HG03064 (cell line): ENCODE data around the gene ARPC1A.
"Not testable (repeated sequence)": the region's sequence is repeated elsewhere in the genome, so short reads cannot be mapped to it uniquely, and the experiment has no call there.

Experiments
- ATAC-seq: cut with Tn5 transposase; IDR thresholded peaks from one replicate; pipeline ENCODE4 v1.9.1; 2021; ENCODE audit warnings: low read depth; ENCODE audit not compliant: unreplicated experiment

The ARPC1A gene

DNA sequence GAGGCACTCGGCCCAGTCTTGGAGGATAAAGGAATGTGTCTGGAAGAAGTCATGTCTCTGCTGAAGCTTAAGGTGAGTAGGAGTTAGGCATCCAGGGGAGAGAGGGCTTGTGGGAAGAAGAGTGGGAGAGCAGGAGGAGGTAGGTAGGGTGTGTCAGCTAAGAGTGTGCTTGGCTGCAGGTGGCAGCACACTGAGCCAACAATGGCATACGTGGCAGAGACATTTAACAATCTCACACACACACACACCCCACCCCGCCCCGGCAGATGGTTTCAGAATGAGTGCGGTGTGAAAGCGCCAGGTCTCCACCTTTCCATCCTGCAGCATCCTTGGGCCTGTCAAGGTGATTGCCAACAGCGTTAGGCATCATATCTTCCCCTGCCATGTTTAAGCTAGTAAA lies 11.2 kb upstream of the ARPC1A start:
- no peak for ATAC-seq

GRCh38 chr7:99320371-99320770 lies 5.3 kb upstream of the ARPC1A start:
- ATAC-seq: no peak

DNA sequence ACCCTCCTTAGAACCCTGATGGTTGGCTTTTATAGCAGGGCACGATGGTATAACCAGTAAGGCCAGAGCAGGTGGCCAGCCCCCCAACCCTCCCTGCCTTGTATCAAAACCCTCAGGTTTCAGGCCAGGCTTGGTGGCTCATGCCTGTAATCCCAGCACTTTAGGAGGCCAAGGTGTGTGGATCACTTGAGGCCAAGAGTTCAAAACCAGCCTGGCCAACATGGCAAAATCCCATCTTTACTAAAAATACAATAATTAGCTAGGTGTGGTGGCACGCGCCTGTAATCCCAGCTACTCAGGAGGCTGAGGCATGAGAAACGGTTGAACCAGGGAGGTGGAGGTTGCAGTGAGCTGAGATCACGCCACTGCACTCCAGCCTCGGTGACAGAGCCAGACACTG lies 3.0 kb upstream of the ARPC1A start:
- not testable (repeated sequence) for ATAC-seq

DNA sequence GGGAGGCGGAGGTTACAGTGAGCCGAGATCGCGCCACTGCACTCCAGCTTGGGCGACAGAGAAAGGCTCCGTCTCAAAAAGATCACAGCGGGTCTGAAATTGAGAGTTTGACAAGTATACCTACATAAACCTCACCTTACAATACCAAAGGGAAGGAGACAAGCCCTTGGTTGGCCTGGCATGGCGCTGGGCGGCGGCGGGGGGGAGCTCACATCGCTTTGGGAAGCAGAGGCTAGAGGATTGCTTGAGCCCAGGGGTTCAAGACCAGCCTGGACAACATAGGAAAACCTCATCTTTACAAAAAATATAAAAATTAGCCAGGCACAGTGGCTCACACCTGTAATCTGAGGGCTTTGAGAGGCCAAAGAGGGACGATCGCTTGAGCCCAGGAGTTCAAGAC lies 1.1 kb upstream of the ARPC1A start:
- no peak for ATAC-seq

GRCh38 chr7:99325001-99325493 lies 651 bp upstream of the ARPC1A start:
- no peak for ATAC-seq

DNA sequence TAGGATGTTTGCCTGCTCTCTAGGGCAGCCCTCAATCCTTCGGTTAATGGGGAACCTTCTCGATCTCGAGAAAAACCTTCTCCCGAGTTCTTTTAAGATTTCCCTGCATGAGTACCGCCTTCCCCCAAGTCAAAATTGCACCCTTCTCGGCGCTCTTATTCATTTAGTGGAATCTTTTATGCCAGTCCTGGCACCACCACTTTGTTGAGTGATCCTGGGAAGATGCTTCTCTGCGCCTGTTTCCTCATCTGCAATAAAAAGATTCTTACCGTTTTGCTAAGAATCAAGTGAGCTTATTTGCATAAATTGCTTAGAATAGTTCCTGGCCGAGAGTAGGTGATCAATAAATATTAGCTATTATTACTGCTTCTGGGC lies 697 bp downstream of the ARPC1A start:
- no peak for ATAC-seq

GRCh38 chr7:99330314-99330961 lies 4.7 kb downstream of the ARPC1A start:
- not testable (repeated sequence) for ATAC-seq

- no peak for ATAC-seq
Measured at GRCh38 chr7:99331002-99331401, 5.3 kb downstream of the ARPC1A start.

GRCh38 chr7:99339595-99339994 lies 13.9 kb downstream of the ARPC1A start:
- no peak for ATAC-seq

DNA sequence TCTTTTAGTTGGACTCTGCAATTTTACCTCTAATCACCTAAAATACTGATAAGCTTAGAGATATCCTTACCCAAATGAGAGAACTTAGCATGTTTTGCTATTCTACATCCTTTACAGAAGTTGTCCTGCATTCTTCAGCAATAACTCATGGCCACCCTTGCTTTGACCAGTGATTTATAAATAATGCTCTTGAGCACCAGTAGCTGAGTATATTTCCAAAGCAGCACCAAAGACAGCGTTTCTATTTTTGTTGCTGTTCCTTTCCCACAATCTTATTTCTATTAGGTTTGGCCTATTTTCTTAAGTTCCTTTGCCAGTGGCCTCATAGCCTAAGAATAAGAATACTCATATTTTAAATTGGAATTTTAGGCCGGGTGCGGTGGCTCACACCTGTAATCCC lies 15.0 kb downstream of the ARPC1A start:
- ATAC-seq: no peak

- no peak for ATAC-seq
Measured at GRCh38 chr7:99344061-99344647, 18.5 kb downstream of the ARPC1A start.

DNA sequence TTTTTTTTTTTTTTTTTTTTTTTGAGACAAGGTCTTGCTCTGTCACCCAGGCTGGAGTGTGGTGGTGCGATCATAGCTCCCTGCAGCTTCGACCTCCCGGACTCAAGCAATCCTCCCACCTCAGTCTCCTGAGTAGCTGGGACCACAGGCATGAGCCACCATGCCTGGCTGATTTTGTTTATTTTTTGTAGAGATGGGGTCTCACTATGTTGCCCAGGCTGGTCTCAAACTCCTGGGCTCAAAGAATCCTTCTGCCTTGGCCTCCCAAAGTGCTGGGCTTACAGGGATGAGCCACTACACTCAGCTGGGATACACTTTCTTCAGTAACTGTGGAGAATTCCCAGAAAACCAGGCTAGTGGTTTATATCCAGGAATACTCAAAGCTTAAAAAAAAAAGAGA lies 24.9 kb downstream of the ARPC1A start:
- not testable (repeated sequence) for ATAC-seq

DNA sequence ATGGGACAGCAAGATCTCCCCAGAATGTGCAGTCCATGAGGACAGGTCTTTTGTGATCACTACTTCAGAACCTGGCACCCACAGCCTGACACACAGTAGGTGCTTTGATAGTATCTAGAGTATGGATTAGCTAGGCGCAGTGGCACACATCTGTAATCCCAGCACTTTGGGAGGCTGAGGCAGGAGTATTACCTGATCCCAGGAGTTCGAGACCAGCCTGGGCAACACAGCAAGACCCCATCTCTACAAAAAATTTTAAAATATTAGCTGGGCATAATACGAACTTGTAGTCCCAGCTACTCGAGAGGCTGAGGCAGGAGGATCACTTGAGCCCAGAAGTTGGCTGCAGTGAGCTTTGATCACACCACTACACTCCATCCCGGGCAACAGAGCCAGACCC lies 26.5 kb downstream of the ARPC1A start:
- no peak for ATAC-seq

DNA sequence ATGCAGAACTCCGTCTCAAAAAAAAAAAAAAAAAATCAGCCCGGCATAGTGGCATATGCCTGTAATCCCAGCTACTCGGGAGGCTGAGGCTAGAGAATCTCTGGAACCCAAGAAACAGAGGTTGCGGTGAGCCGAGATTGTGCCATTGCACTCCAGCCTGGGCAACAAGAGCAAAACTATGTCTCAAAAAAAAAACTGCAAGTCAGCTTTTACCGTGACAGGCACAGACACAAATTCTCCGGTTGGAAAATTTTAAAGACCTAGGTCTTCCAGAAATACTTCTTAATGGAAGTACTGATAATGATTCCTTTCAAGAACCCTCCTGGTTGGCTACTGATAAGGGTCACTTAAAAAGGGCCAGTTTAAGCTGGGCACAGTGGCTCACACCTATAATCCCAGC lies 29.4 kb downstream of the ARPC1A start:
- no peak for ATAC-seq

GRCh38 chr7:99357701-99358490 lies 32.2 kb downstream of the ARPC1A start:
- ATAC-seq: no peak

- not testable (repeated sequence) for ATAC-seq
Measured at GRCh38 chr7:99358521-99358920, 32.8 kb downstream of the ARPC1A start.

DNA sequence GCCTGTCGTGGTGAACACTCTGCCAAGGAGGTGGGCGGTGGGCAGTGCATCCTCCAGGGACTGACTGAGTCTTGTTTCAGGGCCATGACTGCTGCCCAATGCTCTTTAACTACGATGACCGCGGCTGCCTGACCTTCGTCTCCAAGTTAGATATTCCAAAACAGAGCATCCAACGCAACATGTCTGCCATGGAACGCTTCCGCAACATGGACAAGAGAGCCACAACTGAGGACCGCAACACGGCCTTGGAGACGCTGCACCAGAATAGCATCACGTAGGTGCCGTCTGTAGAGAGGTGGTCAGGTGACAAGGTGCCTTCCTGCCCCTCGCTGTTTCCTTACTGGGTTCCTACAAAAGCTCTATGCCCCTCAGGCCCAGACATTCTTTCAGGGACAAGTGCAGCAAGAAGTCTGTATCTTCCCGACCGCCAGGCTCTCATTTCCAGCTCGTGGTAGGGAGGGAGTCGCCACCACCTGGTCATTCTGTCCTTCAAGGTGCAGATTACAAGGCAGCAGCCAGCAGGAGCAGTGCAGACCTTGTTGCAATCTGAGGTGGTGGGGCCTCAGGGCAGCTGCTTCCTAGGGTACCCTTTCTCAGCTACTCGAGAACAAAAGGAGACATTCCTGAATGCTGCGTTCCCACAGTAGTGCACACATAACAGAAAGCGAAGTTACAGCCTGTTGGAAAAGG lies 33.9 kb downstream of the ARPC1A start:
- no peak for ATAC-seq

DNA sequence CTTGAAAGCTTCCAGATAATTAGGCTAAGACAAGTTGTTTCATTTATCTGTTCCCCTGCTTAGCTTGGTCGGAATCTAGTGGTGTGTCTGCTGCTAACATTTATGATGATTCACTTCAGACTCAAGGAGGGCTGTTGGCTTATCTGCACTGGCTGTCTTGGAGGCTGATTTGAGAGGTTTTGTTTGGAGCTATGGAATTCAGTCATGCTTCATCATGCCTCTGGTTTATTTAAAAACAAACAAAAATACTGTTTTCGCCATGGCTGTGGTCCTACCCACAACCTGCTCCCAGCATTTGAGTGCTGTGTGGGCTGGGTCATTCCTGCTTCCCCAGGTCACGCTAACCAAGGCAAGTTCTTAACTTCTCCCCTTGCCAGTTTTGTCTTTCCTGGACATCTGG lies 37.1 kb downstream of the ARPC1A start:
- ATAC-seq: no peak

- no peak for ATAC-seq
Measured at GRCh38 chr7:99363286-99363685, 37.6 kb downstream of the ARPC1A start.

DNA sequence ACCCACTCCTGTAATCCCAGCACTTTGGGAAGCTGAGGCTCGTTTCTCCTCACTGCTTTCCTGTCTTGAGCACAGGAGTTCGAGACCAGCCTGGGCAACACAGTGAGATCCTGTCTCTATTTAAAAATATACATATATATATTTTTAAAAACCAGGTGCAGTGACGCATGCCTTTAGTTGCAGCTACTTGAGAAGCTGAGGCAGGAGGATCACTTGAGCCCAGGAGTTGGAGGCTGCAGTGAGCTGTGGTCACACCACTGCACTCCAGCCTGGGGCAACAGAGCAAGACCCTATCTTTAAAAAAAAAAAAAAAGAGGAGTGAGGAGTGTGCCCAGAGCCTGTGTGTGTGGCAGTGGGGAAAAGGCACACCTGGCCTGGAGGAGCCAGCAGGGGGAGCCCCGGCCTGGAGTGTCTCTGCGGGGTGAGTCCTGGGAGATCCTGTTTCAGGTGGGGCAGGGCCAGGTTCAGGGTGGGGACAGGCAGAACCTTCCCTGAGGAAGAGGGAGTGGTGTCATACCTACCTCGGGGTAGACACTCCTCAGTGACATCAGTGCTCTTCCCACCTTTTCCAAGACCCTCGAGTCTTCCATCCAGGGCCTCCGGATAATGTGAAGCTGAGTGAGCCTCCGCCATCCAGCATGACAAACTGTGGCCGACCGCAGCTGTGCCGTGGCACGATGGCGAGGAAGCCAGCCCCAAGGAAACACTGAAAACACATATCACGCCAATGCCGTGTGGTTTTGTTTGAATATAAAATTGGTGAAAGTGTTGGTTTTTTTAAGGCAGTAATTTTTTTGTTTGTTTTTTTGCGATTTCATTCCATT lies 39.8 kb downstream of the ARPC1A start:
- ATAC-seq: no peak
